ENCODE data around the gene DNAJC7.

DNAJC7 gene

DNA sequence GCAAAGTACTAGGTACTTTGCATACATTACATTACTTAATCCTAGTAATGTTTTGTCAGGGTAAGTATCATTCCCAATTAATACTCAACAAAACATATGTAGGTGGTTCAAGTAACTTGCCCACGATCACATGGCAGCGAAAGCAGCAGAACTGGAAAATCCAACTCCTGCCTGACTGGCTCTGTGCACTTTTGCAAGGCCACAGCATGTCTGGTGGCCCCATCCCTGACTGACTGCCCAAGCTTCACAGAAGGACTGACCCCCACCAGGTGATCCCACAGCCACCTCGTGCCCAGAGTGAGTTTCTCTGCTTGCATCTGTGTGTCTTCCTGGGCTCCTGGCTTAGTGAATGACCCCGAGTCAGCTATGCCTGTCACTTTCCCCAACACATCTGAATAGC lies 39.2 kb downstream of the DNAJC7 start:
- H3K27ac ChIP-seq = peak overlapping the region; percentile 51

GRCh38 chr17:41976142-41976768 lies 41.0 kb downstream of the DNAJC7 start:
- TF ChIP-seq CTCF (conservative IDR thresholded peaks at IDR 0.05) = no peak
- no peak overlapping the region for H3K27ac ChIP-seq

More for the DNA sequence above, 39.2 kb downstream of the DNAJC7 start:
- TF ChIP-seq CTCF (conservative IDR thresholded peaks at IDR 0.05) = no peak

GRCh38 chr17:41975099-41976083 lies 41.8 kb downstream of the DNAJC7 start:
- H3K27ac ChIP-seq = peak overlapping the region; percentile 86
- TF ChIP-seq CTCF (conservative IDR thresholded peaks at IDR 0.05) = no peak

GRCh38 chr17:41974658-41975057 lies 42.6 kb downstream of the DNAJC7 start:
- H3K27ac ChIP-seq = peak overlapping the region; percentile 86

DNA sequence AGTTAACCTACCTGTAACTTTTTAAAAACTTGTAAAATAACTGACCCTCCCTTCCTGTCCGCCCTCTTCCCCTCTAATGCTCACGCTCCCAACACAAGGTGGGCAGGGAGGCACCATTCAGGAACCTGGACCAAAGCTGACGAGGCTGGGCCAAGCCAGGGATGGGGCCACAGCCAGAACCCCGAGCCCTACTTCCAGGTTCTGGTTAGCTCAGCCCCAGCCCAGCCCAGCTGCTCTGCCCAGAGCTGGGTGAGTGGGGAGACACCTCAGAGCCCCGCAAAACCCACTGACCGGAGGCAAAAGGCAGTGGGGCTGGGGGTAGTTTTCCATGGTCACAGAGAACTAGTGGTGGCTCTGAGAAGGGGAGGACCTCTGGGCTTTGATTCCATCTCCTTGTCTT lies 43.2 kb downstream of the DNAJC7 start:
- no peak for TF ChIP-seq CTCF (conservative IDR thresholded peaks at IDR 0.05)
- H3K27ac ChIP-seq = peak overlapping the region; percentile 86

More at GRCh38 chr17:41974658-41975057, 42.6 kb downstream of the DNAJC7 start:
- TF ChIP-seq CTCF (conservative IDR thresholded peaks at IDR 0.05) = no peak

- TF ChIP-seq CTCF (conservative IDR thresholded peaks at IDR 0.05) = no peak
- peak overlapping the region; percentile 86 for H3K27ac ChIP-seq
These were observed 43.8 kb downstream of the DNAJC7 start for GRCh38 chr17:41973408-41973811.
